ENCODE results near the gene PPP4R3B.
"Not testable (repeated sequence)": the region's sequence is repeated elsewhere in the genome, so short reads cannot be mapped to it uniquely, and the experiment has no call there.

Gene PPP4R3B

DNA sequence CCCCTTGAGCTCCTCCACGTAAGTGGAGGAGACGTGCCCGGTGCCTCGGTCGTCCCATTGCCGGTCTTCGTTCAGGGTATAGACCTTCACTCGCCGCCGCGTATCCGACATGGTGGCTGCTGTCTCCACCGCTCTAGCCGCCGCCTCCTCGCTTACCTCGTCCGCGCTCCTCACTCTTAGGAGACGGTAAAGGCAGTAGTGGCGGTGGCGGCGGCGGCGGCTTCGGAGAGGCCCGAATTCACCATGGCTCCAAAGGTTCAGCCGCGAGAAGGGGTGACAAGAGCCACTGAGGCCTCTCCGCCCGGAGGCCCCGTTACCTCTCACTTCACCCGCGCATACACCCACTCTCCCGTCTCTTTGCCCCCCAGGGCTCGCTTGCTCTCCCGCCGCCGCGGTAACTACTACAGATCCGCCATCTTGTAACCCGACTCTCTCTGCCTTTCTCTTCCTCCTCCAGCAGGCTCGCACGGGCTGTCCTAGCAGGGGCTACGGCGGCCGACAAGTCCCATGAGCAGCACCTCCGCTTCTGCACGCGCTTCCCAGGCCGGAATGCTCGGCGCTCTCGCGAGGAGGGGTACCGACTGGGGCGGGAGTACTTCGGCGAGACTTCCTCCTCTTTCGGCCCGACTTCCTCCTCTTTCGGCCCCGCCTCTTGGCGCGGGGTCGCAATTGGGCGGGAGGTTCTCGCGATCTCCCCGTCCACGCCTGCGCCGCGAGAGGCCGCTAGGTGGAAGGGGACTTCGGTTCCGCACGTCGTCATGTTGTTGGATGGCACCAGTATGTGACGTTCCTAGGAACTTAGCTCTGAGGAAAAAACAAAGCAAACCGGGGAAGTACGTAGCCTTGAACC, at the start of gene PPP4R3B:
PPP4R3B (minus strand) TSS at position 448 of the 850 bp plus-strand sequence; CDS start at position 111, 337 bp downstream.
- peak; percentile 100 for DNase-seq

DNA sequence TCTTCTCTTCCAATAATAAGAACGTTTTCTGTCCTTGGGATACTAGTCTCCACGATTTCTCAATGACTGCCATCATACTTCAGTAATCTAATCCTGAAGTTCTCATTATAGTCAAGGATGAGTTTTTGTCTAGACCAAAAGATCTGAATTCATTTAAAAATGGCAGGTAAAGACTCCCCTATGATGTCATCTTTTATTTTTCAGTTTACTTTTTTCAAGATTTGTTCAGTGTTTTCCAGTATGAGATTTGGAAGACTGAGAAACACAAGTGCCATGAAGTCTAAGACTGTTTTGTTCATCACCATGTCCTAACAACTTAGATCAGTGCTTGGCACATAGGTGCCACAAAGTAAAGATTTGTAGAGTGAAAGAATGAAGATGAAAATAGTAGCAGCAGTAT, 35.8 kb upstream of the PPP4R3B start:
- no peak for DNase-seq

GRCh38 chr2:55649211-55649610, 31.8 kb upstream of the PPP4R3B start:
- DNase-seq = no peak

DNA sequence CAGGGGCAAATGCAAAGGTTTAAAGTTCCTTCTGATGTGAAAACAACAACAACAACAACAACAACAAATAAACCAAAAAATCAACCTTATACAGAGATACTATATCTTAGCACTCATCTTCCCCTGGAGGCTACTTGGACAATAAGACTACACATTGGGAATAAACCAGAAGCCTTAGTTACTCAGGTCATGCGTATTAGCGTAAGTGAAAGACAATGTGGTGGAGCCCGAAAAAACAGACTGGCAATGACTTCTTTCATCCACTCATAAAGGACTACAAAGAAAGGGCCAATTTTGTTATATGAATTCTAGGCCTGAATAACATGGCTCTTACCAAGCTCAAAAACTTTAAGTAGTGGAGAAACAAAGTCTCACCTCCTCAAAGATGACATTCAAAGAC, 19.4 kb upstream of the PPP4R3B start:
- DNase-seq = no peak

- DNase-seq = no peak
These were observed 11.5 kb upstream of the PPP4R3B start for GRCh38 chr2:55628931-55629330.

DNA sequence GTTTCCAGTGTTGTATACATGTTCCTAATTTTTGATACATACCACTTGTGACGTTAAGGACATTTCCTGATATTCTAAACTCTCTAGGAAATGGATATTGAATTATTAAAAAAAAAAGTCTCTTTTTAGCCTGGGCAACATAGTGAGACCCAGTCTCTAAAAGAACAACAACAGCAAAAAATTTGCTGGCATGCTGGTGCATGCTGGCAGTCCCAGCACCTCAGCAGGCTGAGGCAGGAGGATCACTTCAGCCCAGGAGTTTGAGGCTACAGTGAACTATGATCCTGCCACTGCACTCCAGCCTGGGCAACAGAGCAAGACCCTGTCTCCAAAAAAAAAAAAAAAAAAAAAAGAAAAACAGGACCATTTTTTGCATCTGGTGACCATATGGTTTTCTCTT, 10.5 kb upstream of the PPP4R3B start:
- DNase-seq = no peak

GRCh38 chr2:55621802-55622201, 4.4 kb upstream of the PPP4R3B start:
- DNase-seq = no peak

- DNase-seq = no peak
These were observed 2.8 kb upstream of the PPP4R3B start for GRCh38 chr2:55620123-55620779.

- DNase-seq = peak; percentile 63
These were observed 1.0 kb upstream of the PPP4R3B start for GRCh38 chr2:55618275-55619055.

GRCh38 chr2:55618025-55618274, 528 bp upstream of the PPP4R3B start:
- no peak for DNase-seq

DNA sequence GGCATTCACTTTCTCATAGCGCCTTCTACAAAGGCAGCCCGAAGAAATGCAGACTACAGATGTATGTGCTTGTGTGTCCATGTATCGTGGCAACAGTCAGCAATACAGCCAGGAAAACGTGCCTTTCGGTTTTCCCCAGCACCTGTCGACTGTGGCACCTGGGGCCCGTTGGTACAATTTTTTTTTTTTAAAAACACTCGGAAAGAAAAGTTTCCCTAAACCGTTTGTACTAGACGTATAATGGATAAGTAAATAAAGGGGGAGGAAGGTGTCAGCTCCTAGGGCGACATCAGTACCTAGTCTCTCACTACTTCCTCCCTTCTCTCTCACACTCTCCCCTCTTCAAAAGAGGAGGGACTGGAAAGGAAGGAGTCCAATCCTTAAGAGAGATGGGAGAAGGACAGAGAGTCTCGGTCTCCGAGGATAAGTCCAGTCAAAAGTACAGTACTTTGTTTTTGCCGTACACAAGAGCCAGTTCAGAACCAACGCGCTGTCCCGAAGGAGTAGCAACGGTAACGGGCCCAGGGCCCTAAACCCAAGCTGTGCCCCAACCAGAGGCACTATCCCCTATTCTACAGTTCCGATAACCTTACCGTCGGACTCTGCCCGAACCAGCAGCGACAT, 759 bp downstream of the PPP4R3B start:
- peak; percentile 41 for DNase-seq

DNA sequence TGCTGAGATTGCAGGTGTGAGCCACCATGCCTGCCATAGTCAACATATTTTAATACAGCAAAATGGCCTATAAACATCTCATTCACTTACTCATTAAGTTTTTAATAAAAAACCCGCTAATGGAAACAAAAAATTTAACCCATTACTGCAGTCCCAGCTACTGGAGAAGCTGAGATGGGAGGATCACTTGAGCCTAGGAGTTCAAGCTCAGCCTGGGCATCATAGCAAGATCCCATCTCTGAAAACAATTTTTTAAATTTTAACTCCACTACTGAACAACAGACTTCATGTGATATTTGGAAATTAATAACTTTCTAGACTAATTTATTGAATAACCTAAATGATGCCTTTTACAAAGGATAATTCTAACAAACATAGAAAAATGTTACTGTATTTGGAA, 5.4 kb downstream of the PPP4R3B start:
- DNase-seq = no peak

DNA sequence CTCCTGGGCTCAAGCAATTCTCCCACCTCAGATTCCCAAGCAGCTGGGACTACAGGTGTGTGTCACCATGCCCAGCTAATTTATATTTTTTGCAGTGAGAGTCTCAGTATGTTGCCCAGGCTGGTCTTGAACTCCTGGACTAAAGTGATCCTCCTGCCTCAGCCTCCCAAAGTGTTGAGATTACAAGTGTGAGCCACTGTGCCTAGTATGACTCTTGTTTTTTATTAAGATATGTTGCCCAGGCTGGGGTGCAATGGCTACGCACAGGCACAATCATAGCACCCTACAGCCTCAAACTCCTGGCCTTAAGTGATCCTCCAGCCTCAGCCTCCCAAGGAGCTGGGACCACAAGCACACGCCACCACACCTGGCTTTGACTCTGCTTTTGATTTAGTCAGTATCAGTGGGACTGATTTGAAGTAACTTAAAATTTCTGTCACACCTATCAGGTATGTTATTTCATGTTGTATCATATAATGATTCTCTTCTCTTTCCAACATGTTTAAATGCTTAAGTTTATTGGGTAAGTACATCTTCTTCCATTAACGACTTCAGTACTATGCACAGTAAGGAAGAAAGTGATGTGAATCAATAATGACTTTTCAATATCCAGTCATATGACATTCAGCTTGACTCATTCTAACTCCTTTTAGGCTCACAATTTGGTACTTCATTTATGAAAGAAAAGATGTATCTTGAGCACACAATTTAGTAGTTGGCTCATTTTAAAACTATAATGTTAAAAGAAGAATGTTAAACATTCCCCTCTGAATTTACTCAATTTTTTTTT, 6.3 kb downstream of the PPP4R3B start:
- no peak for DNase-seq

DNA sequence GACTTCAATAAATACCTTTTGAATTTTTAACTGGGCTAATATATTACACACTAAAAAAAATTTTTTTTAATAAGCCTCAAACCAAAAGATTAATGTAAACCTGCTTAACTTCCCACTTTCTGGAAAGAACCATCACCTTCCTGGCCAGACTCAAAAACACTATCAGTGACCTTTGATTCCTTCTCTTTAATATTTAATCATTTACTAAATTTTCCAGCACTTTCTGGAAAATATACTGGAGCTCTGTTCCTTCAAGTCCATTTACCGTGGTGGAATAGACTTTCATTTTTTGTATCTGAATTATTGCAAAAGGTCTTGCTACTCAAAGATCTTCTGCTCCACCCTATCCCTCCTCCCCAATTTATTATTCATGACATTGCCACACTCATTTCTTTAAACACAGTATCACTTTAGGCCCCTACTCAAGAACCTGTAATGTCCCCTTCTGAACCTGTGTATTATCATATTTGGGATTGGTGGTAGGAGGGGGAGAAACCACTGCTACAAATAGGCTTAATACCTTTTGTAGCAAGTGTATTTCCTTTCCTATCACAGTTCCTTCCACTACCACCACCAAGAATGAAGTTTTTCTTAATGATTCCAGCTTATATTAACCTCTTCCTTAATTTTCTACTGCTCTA, 7.4 kb downstream of the PPP4R3B start:
- no peak for DNase-seq

DNA sequence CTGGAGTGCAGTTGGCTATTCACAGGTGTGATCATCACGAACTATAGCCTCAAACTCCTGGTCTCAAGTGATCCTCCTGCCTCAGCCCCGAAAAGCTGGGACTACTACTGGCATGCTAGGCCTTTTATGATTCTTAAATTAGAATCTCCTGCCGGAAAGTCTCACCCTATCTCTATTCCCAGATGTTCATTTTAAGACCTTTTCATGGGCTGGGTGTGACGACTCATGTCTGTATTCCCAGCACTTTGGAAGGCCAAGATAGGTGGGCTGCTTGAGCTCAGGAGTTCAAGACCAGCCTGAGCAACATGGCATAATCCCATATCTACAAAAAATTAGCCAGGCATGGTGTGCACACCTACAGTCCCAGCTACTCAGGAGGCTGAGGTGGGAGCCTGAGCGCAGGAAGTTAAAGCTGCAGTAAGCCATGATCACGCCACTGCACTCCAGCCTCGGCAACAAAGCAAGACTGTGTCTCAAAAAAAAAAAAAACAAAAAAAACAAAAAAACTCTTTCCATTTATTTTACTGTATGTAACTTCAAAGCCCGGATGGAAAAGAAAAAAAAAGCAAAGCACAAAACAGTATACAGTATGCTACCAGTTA, 8.1 kb downstream of the PPP4R3B start:
- no peak for DNase-seq

GRCh38 chr2:55607717-55608116, 9.7 kb downstream of the PPP4R3B start:
- DNase-seq = no peak

GRCh38 chr2:55604027-55604565, 13.3 kb downstream of the PPP4R3B start:
- no peak for DNase-seq

DNA sequence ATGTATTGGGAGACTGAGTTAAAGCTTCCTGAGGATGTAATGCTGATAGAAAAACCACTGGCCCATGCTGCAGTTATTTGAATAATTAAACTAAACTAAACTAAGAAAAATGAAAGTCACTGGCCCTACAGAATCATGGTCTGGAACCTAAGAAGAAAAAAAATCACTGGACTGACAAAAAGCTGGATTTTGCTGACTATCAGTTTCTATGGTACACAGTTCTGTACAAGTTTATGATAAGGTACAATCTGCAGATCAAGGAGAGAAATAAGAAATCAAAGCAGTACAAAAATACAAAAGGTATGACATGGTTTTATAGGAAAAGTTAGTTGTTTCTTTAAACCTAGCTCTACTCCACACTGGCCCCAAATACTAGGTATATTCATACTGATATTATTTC, 15.6 kb downstream of the PPP4R3B start:
- DNase-seq = no peak

- DNase-seq = no peak
These were observed 19.2 kb downstream of the PPP4R3B start for GRCh38 chr2:55598056-55598795.

- DNase-seq = not testable (repeated sequence)
These were observed 20.6 kb downstream of the PPP4R3B start for GRCh38 chr2:55596795-55597194.

- DNase-seq = no peak
These were observed 21.9 kb downstream of the PPP4R3B start for GRCh38 chr2:55595536-55595935.

Data from suppressor macrophage treated with lipopolysaccharide for 4 hours (primary cell).